Measurements from ENCODE around the gene TM9SF4. TPM values are rescaled to one million over a fixed set of nuclear protein-coding genes. Genes with fewer than 3 reads are reported as not detected.
"Not testable (repeated sequence)": the region's sequence is repeated elsewhere in the genome, so short reads cannot be mapped to it uniquely, and the experiment has no call there.

The TM9SF4 gene
- total RNA-seq, 1 donor from 2014 or later = 37.0 TPM

- intact Hi-C loops (cut with micrococcal nuclease) = no loop called here
Observed at GRCh38 chr20:32188376-32189122, 79.0 kb downstream of the TM9SF4 start.

GRCh38 chr20:32189123-32189410, 79.6 kb downstream of the TM9SF4 start:
- intact Hi-C loops (cut with micrococcal nuclease) = no loop called here

- intact Hi-C loops (cut with micrococcal nuclease) = no loop called here
Observed at GRCh38 chr20:32189691-32190615, 80.4 kb downstream of the TM9SF4 start.

- intact Hi-C loops (cut with micrococcal nuclease) = no loop called here
Observed at GRCh38 chr20:32190616-32191415, 81.3 kb downstream of the TM9SF4 start.

- intact Hi-C loops (cut with micrococcal nuclease) = no loop called here
Observed at GRCh38 chr20:32191422-32191821, 81.9 kb downstream of the TM9SF4 start.

- intact Hi-C loops (cut with micrococcal nuclease) = no loop called here
Observed at GRCh38 chr20:32191873-32192272, 82.4 kb downstream of the TM9SF4 start.

GRCh38 chr20:32192698-32193097, 83.2 kb downstream of the TM9SF4 start:
- intact Hi-C loops (cut with micrococcal nuclease) = no loop called here

- intact Hi-C loops (cut with micrococcal nuclease) = not testable (repeated sequence)
Observed at GRCh38 chr20:32193336-32193735, 83.8 kb downstream of the TM9SF4 start.

GRCh38 chr20:32193996-32194395, 84.5 kb downstream of the TM9SF4 start:
- intact Hi-C loops (cut with micrococcal nuclease) = no loop called here

GRCh38 chr20:32195581-32195980, 86.1 kb downstream of the TM9SF4 start:
- intact Hi-C loops (cut with micrococcal nuclease) = no loop called here

- intact Hi-C loops (cut with micrococcal nuclease) = not testable (repeated sequence)
Observed at GRCh38 chr20:32196613-32197012, 87.1 kb downstream of the TM9SF4 start.

- intact Hi-C loops (cut with micrococcal nuclease) = not testable (repeated sequence)
Observed at GRCh38 chr20:32197136-32197535, 87.6 kb downstream of the TM9SF4 start.

- intact Hi-C loops (cut with micrococcal nuclease) = no loop called here
Observed at GRCh38 chr20:32199006-32199405, 89.5 kb downstream of the TM9SF4 start.

- intact Hi-C loops (cut with micrococcal nuclease) = no loop called here
Observed at GRCh38 chr20:32201296-32201976, 91.9 kb downstream of the TM9SF4 start.

- intact Hi-C loops (cut with micrococcal nuclease) = no loop called here
Observed at GRCh38 chr20:32201977-32202363, 92.5 kb downstream of the TM9SF4 start.

- intact Hi-C loops (cut with micrococcal nuclease) = no loop called here
Observed at GRCh38 chr20:32203356-32204204, 94.1 kb downstream of the TM9SF4 start.

- intact Hi-C loops (cut with micrococcal nuclease) = loop anchor here (5.0 kb wide), 2 partner anchors 252 to 283 kb away; partner anchors contain the start of gene PDRG1
Observed at GRCh38 chr20:32204205-32205109, 94.9 kb downstream of the TM9SF4 start.

- intact Hi-C loops (cut with micrococcal nuclease) = loop anchor here (5.0 kb wide), 2 partner anchors 253 to 282 kb away; partner anchors contain the start of gene PDRG1
Observed at GRCh38 chr20:32205110-32205842, 95.8 kb downstream of the TM9SF4 start.
